ENCODE results near the gene CSF2.

GRCh38 chr5:132087176-132087575, 13.6 kb downstream of the CSF2 start:
- no peak for TF ChIP-seq POLR2A (IDR thresholded peaks at IDR 0.05)
- TF ChIP-seq CTCF (IDR thresholded peaks at IDR 0.05), result no peak

Data from esophagus squamous epithelium (tissue), 4 donors.